Measurements from ENCODE around the gene LCN10.
A peak's percentile ranks its signal among the peaks of the same experiment; 100 is the strongest.

The LCN10 gene

GRCh38 chr9:136700304-136700703 lies 42.4 kb downstream of the LCN10 start:
- DNase-seq (ENCODE audit: low read depth) = peak; percentile 32

DNA sequence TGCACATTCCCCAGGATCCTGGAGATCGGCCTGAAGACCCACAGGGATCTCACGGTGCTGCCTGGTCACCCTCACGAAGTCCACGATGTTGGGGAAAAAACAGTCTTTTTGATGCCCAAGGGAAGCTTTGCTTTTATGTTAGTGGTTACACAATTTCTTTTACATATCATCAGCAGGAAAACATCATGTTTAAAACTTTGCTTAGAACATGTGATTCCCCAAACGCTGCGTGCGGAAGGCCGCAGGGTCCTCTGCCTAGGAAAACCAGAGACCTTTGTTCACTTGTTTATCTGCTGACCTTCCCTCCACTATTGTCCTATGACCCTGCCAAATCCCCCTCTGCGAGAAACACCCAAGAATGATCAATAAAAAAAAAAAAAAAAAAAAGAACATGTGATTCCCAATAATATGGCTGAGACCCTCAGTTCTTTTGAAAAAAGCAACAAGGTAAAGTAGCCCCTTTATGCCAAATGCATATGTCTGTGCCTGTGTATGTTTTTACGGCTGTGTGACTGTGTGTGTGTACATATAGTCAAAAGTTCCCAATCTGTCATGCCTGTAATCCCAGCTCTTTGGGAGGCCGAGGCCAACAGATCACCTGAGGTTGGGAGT lies 44.0 kb downstream of the LCN10 start:
- no peak for DNase-seq (ENCODE audit: low read depth)

- no peak for DNase-seq (ENCODE audit: low read depth)
Measured at GRCh38 chr9:136697821-136698526, 44.8 kb downstream of the LCN10 start.

- no peak for DNase-seq (ENCODE audit: low read depth)
Measured at GRCh38 chr9:136697146-136697820, 45.5 kb downstream of the LCN10 start.

DNA sequence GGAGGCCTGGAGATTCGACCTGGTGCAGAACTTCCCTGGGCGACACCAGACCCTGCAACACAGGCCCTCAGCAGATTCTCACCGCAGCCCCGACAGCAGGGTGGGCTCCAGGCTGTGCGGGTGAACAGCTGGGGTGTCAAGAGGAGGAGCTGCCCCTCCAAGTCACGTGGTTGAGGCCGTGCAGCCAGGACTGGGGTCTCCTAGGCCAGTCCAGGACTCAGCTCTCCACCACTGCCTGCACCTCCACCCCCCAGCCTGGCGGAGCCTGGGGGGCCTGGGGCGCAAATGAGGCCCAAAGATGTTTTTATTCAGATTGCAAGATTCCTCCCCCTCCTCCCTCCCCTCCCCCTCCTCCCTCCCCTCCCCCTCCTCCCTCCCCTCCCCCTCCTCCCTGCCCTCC lies 46.2 kb downstream of the LCN10 start:
- DNase-seq (ENCODE audit: low read depth) = no peak

- no peak for DNase-seq (ENCODE audit: low read depth)
Measured at GRCh38 chr9:136695955-136696354, 46.8 kb downstream of the LCN10 start.

- no peak for DNase-seq (ENCODE audit: low read depth)
Measured at GRCh38 chr9:136695435-136695895, 47.3 kb downstream of the LCN10 start.

GRCh38 chr9:136694872-136695247 lies 47.9 kb downstream of the LCN10 start:
- DNase-seq (ENCODE audit: low read depth) = no peak

- DNase-seq (ENCODE audit: low read depth) = no peak
Measured at GRCh38 chr9:136694163-136694871, 48.4 kb downstream of the LCN10 start.

GRCh38 chr9:136693490-136694162 lies 49.1 kb downstream of the LCN10 start:
- no peak for DNase-seq (ENCODE audit: low read depth)

GRCh38 chr9:136693135-136693489 lies 49.6 kb downstream of the LCN10 start:
- DNase-seq (ENCODE audit: low read depth) = no peak

DNA sequence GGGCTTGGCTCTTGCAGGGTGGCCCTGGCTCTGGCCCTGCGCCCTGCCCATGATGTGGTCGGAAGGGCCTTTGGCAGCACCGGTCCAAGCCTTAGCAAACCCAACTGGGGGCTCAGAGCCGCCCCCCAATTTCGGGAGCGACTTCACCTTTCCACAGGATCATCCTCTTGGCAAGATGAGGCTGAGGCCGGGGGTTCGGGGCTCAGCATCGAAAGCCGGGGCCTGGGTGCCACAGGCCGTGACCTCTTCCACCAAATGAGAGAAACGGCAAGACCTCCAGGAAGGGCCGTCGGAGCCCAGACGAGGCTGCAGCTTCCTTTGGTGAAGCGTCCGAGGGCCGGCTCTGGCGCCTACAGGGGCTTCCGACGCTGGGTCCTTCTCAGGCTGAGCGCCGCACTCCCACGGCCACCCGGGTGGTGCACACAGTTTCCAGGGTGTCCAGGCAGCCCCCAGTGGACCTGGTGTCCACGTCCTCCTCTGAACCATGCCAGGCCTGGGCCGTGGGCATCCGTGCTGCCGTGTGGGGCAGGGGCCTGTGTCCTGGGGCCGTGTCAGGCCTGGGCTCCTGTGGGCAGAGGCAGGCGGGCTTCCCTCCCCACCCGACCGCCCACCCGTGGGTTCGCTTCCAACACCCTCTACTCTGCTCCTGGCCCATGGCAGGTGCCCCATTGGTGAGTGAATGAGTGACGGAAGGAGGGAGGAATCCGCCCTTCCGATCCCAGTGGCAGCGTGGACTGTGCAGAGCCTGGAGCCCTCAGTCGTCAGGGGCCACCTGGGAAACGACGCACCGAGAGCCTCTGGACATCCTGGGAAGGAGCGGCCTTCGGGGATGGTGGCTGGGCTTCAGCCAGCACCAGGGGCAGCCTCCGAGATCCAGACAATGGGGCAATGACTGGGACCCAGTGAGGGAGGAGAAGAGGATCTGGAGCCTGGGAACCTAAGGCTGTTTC lies 50.3 kb downstream of the LCN10 start:
- no peak for DNase-seq (ENCODE audit: low read depth)

DNA sequence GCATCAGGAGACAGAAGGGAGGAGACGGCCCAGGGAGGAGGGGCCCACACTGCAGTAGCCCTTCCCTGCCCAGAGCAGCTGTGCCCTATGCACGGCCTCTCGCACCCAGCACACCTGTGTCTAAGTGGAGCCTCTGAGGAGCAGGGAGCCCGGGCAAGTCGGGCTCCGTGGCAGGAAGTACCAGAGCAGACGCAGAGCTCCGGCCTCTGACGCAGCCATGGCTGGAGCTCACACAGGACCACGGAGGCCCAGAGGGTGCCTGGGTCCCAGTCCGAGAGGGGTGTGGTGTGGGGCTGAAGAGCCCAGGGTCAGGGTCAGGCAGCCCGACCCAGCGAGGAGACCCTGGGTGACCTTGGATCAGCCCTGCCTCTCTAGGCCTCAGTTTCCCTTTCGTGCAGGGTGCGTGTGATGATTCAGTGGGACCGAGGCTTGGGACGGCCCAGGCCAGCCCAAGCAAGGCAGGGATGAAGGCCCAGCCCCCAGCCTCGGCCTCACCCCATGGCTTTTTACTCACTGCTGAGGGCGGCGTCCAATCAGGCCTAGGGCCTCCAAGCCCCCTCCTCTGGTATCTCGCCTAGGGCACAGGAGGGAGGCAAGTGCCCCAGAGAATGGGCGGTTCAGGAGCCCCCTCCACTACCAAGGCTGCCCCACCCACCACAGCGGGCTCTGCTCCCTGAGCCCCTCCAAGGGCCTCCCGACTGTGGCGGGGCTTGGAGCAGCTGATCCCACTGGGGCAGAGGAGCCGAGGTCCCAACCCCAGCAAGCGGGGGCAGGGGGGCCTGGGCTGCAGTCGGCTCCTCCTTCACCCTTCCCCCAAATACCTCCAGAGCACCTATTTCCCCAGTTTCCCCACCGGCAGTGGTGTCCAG lies 51.2 kb downstream of the LCN10 start:
- no peak for DNase-seq (ENCODE audit: low read depth)

DNA sequence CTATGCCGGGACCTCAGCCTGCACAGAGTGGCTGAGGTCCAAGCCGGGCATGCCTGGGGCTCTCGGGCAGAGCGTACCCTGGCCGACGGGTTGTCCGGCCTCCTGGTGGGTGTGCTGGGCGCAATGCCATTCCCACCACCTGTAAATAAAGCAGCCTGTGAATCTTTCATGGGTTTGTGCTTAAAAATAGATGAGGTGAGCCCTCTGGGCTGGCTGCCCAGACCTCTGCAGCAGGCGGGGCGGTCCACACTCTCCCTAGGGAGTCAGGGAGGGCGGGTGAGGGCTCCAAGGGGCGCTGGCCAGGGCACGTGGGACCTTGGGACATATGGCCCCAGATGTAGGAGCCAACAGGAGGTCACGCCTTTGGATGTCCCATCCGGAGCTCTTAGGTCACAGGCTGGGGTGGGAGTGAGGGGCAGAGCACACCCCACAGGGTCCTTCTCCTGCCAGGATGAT lies 51.9 kb downstream of the LCN10 start:
- DNase-seq (ENCODE audit: low read depth) = no peak

GRCh38 chr9:136690104-136690805 lies 52.5 kb downstream of the LCN10 start:
- no peak for DNase-seq (ENCODE audit: low read depth)

DNA sequence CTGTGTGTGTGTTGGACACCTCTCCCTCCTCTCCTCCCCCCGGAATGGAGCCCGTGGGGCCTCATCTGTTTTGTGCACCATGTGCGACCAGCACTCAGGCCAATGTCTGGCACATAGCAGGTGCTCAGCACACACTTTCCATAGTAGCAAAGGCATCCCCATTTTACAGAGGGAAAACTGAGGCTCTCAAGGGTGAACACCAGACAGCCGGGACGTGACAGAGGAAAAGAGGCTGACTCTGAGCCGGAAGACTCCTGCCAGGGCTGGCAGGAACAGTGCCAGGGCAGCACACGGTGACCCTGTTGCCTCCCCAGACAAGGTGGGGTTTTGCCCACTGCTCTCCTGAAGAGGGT lies 53.7 kb downstream of the LCN10 start:
- DNase-seq (ENCODE audit: low read depth) = no peak

DNA sequence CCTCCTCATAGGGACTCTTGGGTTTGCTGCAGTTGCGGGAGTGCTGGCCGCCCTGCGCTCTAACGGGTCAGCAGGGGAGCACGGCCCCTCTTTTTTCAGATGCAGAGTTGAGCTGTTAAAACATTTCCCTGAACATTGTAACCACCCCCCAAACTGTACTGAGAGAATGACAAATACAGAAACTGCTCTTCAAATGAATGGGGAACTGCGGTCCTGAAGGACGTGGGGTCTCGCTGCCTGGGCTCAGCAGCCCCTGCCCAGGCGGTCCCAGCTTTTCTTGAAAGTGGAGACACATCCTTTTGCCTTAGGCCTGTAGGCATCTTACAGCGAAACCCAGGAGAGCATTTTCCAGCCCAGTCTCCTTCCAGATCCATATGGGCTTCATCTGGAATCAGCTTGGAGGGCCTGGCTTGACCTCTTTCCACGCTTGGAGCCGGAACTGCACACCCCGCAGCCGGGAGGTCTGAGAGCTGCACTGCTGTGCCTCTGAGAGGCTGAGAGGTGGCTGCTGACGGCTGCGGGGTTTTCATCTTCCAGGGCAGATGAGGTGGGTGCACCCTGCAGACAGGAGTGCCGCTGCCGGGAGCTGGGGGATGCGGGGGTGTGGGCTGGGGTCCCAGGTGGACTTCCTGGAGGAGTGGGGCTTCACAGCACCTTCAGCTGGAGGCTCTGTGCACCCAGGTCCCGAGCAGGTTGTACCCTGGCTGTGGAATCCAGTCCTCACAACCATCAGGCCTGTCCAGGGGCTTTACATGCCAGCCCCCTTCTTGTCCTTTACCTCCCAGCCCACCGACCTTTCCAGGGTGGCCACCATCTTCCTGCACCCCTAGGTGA lies 54.2 kb downstream of the LCN10 start:
- DNase-seq (ENCODE audit: low read depth) = no peak

Measured in fibroblast of the conjunctiva (primary cell).